Heart left ventricle (tissue), 16 donors: ENCODE measurements around the gene STEAP4. TPM values are rescaled to one million over a fixed set of nuclear protein-coding genes. Genes with fewer than 3 reads are reported as not detected.

ENCODE experiments used
- ATAC-seq, 4 donors: fragments of 200-7000 bp; cut with Tn5 transposase; one replicate each; pipeline ENCODE4 v1.9.1; 2020 to 2022; ENCODE audit warnings: moderate library complexity in 4 of 4, mild to moderate bottlenecking in 3 of 4, moderate number of reproducible peaks in 1 of 4
- DNase-seq, 5 donors: peaks; one replicate each; pipeline ENCODE4 v3.0.0-alpha.2; 2020
- H3K27ac ChIP-seq, 12 donors: fragments of 200-600 bp; sonication (generic) in 4 of 12; one replicate each; pipeline versions ENCODE4 v1.5.0 to v1.8.0; 2016 to 2022; ENCODE audit warnings: mild to moderate bottlenecking in 2 of 12
- H3K27me3 ChIP-seq, 9 donors: fragments of 200-600 bp; sonication (generic) in 2 of 9; one replicate each; pipeline versions ENCODE4 v1.5.1 to v1.8.0; 2016 to 2022; ENCODE audit warnings: mild to moderate bottlenecking in 3 of 9
- H3K36me3 ChIP-seq, 9 donors: fragments of 200-600 bp; sonication (generic) in 2 of 9; one replicate each; pipeline versions ENCODE4 v1.5.0 to v1.8.0; 2018 to 2022; ENCODE audit warnings: mild to moderate bottlenecking in 2 of 9
- H3K4me1 ChIP-seq, 12 donors: fragments of 200-600 bp; sonication (generic) in 4 of 12; one replicate each; pipeline versions ENCODE4 v1.5.0 to v1.8.0; 2016 to 2022; ENCODE audit warnings: mild to moderate bottlenecking in 3 of 12
- H3K4me3 ChIP-seq, 12 donors: fragments of 200-600 bp; sonication (generic) in 4 of 12; one replicate each; pipeline versions ENCODE4 v1.5.0 to v1.8.0; 2017 to 2022; ENCODE audit warnings: mild to moderate bottlenecking in 9 of 12, moderate library complexity in 4 of 12
- H3K9me3 ChIP-seq, 12 donors: fragments of 200-600 bp; sonication (generic) in 4 of 12; one replicate each; pipeline versions ENCODE4 v1.5.0 to v1.8.0; 2016 to 2022; ENCODE audit warnings: mild to moderate bottlenecking in 1 of 12
- POLR2A ChIP-seq, 2 donors: fragments of 450-650 bp; IDR thresholded peaks; one replicate each; pipeline ENCODE4 v1.6.1; 2017; ENCODE audit warnings: antibody characterized with exemption in 2 of 2, mild to moderate bottlenecking in 2 of 2, moderate library complexity in 2 of 2
- WGBS, 4 donors: extraction: QIAGEN DNeasy Blood & Tissue Kit in 2 of 4; methylation state at CpG; one replicate each; pipeline versions ENCODE4 v1.1.5 to v1.1.7; 2013 to 2018; 5-methylcytosine and 5-hydroxymethylcytosine counted together
- intact Hi-C, 10 donors: fragments of 100-400 bp; cut with DNase I; formaldehyde crosslinking; loops; one replicate each; pipeline versions ENCODE4 v1.11.1 to v1.14.2; 2022
- polyA plus RNA-seq, 2 donors: library from polyadenylated mRNA; stranded (reverse); fragments of 200-250 nt; gene quantifications; one replicate each; pipeline ENCODE4 v1.2.3, GENCODE V29; 2013
- total RNA-seq, 9 donors: library from RNA; depleted of rRNA in 2 of 9; stranded (reverse); fragments of >200 nt in 2 of 9; fragmentation: NEBNext Ultra II Directional in 3 of 9; extraction: Animal tissue kit (Norgen Biotek cat#: 25700) in 3 of 9; gene quantifications; one replicate each; pipeline versions ENCODE4 v1.1.0 to v1.2.4, GENCODE V29; 2016 to 2023
- TF ChIP-seq, protein P1 (sequence below), 12 donors: fragments of 200-600 bp; sonication (generic) in 4 of 12; IDR thresholded peaks; one replicate each; pipeline versions ENCODE4 v1.5.0 to v1.8.0; 2018 to 2022; ENCODE audit warnings: antibody characterized with exemption in 12 of 12, mild to moderate bottlenecking in 5 of 12
- donor health status: ischemic (EF 13 %, LVEDD 7.1; RV severe dilation, severe dysfunction).
- donor health status: healthy with polysubstance abuse.
- donor health status: DM: no; HTN: yes; CAD: no.
- donor health status: DM: no; HTN: no; CAD: no.
- donor health status: ischemic (EF 25% LVEDD 6.9; RV normal size, moderate dysfunction).
- donor health status: ischemic (EF 25% LVEDD 5.7; RV mildly dilated, moderate dysfunction).
- donor health status: healthy.
- donor health status: DM: yes; HTN: yes; CAD: no.
- donor health status: ischemic (EF 35%, LVEDD 5.7; RV mildly dilated, moderate dysfunction).
- donor health status: nonischemic (EF 11% LVEDD 7.7; RV severe dilation, severe dysfunction).
- donor health status: DM: yes; HTN: yes; CAD: no.
- donor health status: PGD.
- donor health status: ischemic (EF 29% LVEDD 5.4; RV normal size, mild dysfunction).
- donor health status: nonischemic (EF 23%, LVEDD 6.1; RV moderate dilation, normal function).

STEAP4 gene
- total and polyA plus RNA-seq, 11 donors = 6.8 to 47.1 (median 19.0) TPM

DNA sequence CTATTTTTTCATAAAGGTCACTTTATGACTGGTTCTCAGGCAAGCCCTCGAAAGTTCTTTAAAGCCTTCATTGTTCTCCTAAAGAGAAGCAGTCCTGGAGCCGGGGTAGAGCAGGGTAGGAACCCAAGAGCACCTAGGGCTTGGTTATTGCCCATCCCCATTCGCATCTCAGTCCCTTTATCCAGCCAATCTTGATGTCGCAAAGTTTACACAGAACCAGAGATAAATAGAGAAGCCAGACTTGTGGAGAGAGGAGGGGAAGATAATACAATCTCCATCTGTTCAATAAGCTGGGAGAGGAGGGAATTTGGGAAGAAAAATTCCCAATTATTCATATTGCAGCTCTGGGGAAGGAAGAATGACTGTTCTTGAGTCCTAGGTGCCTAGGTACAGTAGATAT lies 80.5 kb downstream of the STEAP4 start:
- ATAC-seq (no peak), DNase-seq (no peak)
- no peak overlapping the region for H3K27ac ChIP-seq
- TF ChIP-seq POLR2A (IDR thresholded peaks at IDR 0.05) = no peak
- TF ChIP-seq, protein P1, sequence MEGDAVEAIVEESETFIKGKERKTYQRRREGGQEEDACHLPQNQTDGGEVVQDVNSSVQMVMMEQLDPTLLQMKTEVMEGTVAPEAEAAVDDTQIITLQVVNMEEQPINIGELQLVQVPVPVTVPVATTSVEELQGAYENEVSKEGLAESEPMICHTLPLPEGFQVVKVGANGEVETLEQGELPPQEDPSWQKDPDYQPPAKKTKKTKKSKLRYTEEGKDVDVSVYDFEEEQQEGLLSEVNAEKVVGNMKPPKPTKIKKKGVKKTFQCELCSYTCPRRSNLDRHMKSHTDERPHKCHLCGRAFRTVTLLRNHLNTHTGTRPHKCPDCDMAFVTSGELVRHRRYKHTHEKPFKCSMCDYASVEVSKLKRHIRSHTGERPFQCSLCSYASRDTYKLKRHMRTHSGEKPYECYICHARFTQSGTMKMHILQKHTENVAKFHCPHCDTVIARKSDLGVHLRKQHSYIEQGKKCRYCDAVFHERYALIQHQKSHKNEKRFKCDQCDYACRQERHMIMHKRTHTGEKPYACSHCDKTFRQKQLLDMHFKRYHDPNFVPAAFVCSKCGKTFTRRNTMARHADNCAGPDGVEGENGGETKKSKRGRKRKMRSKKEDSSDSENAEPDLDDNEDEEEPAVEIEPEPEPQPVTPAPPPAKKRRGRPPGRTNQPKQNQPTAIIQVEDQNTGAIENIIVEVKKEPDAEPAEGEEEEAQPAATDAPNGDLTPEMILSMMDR (IDR thresholded peaks at IDR 0.05) = no peak
- intact Hi-C loops = no loop called here
- peaks cover 0 to under 1% (median 0%) of the 10 kb centered on the region in 12 donors for H3K4me1 ChIP-seq
- no peaks in the 10 kb centered on the region for H3K27me3 ChIP-seq
- H3K4me3 ChIP-seq = no peak overlapping the region
- 87 to 95% (median 92%) methylated on average over 4 of the region's 4 CpGs for WGBS, 4 donors
- peaks cover 0 to 17% (median 5%) of the 10 kb centered on the region in 12 donors for H3K9me3 ChIP-seq
- H3K36me3 ChIP-seq = no peaks in the 10 kb centered on the region

DNA sequence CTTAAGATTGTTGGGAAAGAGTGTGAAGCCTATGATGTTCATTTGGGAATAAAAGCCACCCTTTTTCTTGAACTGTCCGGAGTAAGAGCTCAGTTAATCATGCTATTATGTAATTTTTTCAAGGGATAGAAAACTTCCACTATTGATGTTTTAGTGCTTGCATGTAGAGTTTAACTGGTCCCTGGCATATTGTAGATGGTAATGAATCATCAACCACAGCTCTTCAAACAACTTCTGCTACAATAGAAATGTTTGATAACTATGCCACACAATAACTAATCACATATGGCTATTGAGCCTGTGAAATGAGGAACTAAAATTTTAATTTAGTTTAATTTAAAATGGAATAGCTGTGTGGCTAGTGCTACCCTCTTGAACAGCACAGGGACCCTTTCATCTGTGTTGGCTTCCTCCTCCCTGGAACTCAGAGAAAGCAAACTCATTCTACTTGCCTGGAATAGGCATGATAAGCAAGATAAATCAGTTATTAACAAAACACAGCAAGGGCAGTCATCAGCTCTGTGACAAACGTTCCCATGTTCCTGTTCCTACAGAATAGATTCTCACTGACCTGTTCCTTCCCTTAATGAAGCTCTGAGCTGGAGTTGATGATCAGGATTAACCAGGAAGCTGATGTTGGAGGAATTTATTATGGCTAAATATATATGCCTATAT lies 82.0 kb downstream of the STEAP4 start:
- DNase-seq = no peak

DNA sequence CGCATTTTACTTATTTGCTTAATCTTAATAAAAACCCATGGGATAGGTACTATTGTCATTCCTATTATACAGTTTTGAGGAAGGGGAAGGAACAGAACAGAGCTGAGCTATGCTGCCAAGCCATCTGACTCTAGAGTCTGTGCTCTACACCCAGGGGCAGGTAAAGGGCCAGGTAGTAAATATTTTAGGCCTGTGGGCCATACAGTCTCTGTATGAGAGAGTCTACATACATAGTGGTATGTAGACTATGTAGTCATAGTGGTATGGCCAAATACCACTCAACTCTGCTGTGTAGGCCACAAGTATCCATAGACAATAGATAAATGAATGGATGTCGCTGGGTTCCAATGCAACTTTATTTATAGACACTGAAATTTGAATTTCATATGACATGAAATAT lies 83.4 kb downstream of the STEAP4 start:
- no peak for DNase-seq

More for the DNA sequence above, 82.0 kb downstream of the STEAP4 start:
- Histone ChIP-seq H3K4me1 (peaks cover 0 to 9% (median 0%) of the 10 kb centered on the region in 12 donors), H3K9me3 (peaks cover 0 to 17% (median 5%) of the 10 kb centered on the region in 12 donors), H3K27me3 (no peaks in the 10 kb centered on the region), H3K27ac (no peak overlapping the region), H3K36me3 (no peaks in the 10 kb centered on the region), H3K4me3 (no peak overlapping the region)
- ATAC-seq = no peak
- 50 to 64% (median 58%) methylated on average over 2 of the region's 2 CpGs for WGBS, 4 donors
- intact Hi-C loops = no loop called here
- TF ChIP-seq, protein P1 (IDR thresholded peaks at IDR 0.05) = no peak
- no peak for TF ChIP-seq POLR2A (IDR thresholded peaks at IDR 0.05)

More for the DNA sequence above, 83.4 kb downstream of the STEAP4 start:
- H3K27ac ChIP-seq = no peak overlapping the region
- WGBS, 4 donors = 97 to 100% (median 97%) methylated on average over 2 of the region's 2 CpGs
- no peaks in the 10 kb centered on the region for H3K27me3 ChIP-seq
- H3K4me1 ChIP-seq = peaks cover 0 to 18% (median 8%) of the 10 kb centered on the region in 12 donors
- no peak overlapping the region for H3K4me3 ChIP-seq
- TF ChIP-seq POLR2A (IDR thresholded peaks at IDR 0.05) = no peak
- TF ChIP-seq, protein P1 (IDR thresholded peaks at IDR 0.05) = no peak
- peaks cover 0 to 6% (median 0%) of the 10 kb centered on the region in 12 donors for H3K9me3 ChIP-seq
- no peaks in the 10 kb centered on the region for H3K36me3 ChIP-seq
- intact Hi-C loops = no loop called here
- ATAC-seq = no peak

Other genes with a start within 250 kb of the STEAP4 start
- gene SRI, start 86.9 kb downstream of the STEAP4 start, total RNA-seq = 10 to 100 TPM; 48.9 to 88.5 (median 69.4) TPM
- 10 to 100 TPM; 25.9 to 66.7 TPM for gene SRI, start 86.9 kb downstream of the STEAP4 start, polyA plus RNA-seq